Lower leg skin (tissue), 3 donors: ENCODE measurements around the gene EI24.

Source experiments
- CTCF ChIP-seq, 3 donors: fragments of 450-650 bp; IDR thresholded peaks; one replicate each; pipeline ENCODE4 v1.5.1; 2016; ENCODE audit warnings: antibody characterized with exemption in 3 of 3, mild to moderate bottlenecking in 3 of 3, moderate library complexity in 2 of 3
- POLR2A ChIP-seq, 2 donors: fragments of 450-650 bp; IDR thresholded peaks; one replicate each; pipeline ENCODE4 v1.6.1; 2016 to 2017; ENCODE audit warnings: antibody characterized with exemption in 2 of 2, mild to moderate bottlenecking in 1 of 2, moderate library complexity in 1 of 2

GRCh38 chr11:125552927-125553326 is 16.4 kb upstream of the EI24 start:
- TF ChIP-seq CTCF (IDR thresholded peaks at IDR 0.05): no peak
- TF ChIP-seq POLR2A (IDR thresholded peaks at IDR 0.05): no peak
